ENCODE results near the gene SLC1A1.

The SLC1A1 gene

DNA sequence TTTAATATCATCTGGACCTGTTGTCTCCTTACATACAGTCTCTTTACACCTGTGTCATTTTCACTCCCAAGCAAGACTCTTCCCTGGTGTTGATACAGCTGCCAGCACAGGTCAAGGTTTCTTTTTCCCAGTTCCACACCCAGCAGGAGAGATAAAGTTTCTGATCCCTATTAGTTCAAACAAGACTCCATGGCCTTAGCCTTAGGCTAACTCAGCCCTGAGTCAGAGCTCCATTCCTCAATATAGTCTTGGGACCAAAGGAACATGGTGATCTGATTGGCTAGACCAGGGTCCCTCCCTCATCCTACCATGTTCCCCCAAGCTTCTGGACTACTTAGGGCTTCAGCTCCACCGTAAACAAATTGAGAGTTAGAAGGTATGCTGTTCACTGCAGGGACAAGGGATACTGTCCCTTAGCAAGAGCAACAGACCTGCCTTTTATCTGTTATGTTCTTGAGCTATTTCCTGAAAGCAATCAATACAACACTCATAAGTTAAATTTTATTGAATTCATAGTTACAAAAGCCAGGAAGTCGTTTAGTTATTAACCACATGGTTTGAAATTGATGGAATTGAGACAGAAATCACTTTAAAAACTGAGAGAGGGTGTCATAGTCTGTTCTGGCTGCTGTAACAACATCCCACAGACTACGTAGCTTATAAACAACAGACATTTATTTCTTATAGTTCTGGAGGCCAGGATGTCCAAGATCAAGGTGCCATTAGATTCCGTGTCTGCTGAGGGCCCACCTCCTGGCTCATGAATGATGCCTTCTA, 20.5 kb downstream of the SLC1A1 start:
- Histone ChIP-seq H2BK120ac (ENCODE audit: insufficient read depth, low read length, poor library complexity) (no peak overlapping the region), H4K8ac (ENCODE audit: low read depth, low read length) (no peak overlapping the region), H4K91ac (ENCODE audit: low read depth, low read length) (no peak overlapping the region), H3K4ac (ENCODE audit: low read depth, low read length) (no peak overlapping the region), H4K12ac (ENCODE audit: low read depth, low read length) (no peak overlapping the region), H3K4me2 (ENCODE audit: low read length) (no peak overlapping the region), H3K4me3 (ENCODE audit: low read depth, low read length) (no peak overlapping the region), H3K79me1 (ENCODE audit: low read length) (no peaks in the 10 kb centered on the region), H3K9me3 (ENCODE audit: insufficient read depth, low read depth, low read length) (no peaks in the 10 kb centered on the region), H2AFZ (ENCODE audit: insufficient read depth, low read length, poor library complexity) (no peak overlapping the region), H3K27me3 (ENCODE audit: insufficient read depth, low read length) (no peaks in the 10 kb centered on the region), H3K18ac (ENCODE audit: low read length) (no peak overlapping the region), H2BK5ac (ENCODE audit: low read depth, low read length, poor library complexity) (no peak overlapping the region), H3K27ac (ENCODE audit: low read depth, low read length) (no peak overlapping the region), H2BK12ac (ENCODE audit: low read length) (no peak overlapping the region), H2AK5ac (ENCODE audit: low read length) (no peak overlapping the region), H3K4me1 (ENCODE audit: control insufficient read depth in 1 of 2, insufficient read depth in 2 of 2, low read length in 2 of 2) (peaks cover 0 to 3% of the 10 kb centered on the region in 2 experiments), H3K79me2 (ENCODE audit: control insufficient read depth, insufficient read depth, low read length, poor library complexity) (no peaks in the 10 kb centered on the region), H3K14ac (ENCODE audit: low read length) (no peak overlapping the region), H3K36me3 (ENCODE audit: control insufficient read depth in 1 of 2, insufficient read depth in 2 of 2, low read length in 2 of 2) (no peaks in the 10 kb centered on the region), H3K9ac (ENCODE audit: low read length) (no peak overlapping the region), H3K23ac (ENCODE audit: low read length) (no peak overlapping the region)
- no CpG with 5 or more reads among the region's 4 CpGs for WGBS (ENCODE audit: extremely low coverage, insufficient coverage, insufficient read length)
- peak; percentile 52 to 78 for DNase-seq

DNA sequence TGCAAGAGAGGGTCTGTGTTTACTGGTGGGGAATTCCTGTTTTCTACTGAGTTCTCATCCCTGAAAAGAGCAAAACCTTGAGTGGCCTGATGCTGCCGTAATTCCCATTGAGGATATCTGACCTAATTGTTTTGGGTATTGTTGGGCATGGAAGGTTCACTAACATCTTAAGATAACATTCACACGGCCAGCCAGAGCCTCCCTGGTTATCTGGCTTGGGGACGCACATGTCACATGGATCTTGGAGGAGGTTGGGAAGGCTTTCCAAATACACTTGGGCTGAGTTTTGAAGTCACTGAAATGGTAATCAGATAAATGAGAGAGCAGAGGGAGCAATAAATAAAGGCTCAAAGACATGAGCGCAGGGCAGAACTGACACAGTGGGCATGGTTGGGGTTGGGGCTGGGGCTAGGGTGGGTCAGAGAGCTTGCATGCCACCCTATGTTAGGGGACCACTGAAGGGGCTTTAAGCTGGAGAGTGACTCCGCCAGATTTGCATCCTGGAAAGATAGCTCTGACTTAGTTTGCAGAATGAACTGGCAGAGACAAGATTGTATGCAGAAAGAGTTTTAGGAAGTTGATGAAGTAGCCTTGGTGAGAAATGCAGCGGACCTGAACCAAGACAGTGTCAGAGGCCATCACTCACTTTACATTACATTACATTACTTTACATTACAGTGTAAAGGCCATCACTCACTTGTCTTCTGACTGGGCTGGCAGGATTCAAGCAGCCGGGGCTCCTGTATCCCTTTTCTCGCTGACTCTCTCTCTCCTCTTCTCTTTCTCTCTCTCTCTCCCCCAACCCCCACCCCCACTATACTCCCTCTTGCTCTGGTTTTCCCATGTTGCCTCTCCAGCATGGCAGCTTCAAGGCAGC, 24.2 kb downstream of the SLC1A1 start:
- no CpG with 5 or more reads among the region's 8 CpGs for WGBS (ENCODE audit: extremely low coverage, insufficient coverage, insufficient read length)

DNA sequence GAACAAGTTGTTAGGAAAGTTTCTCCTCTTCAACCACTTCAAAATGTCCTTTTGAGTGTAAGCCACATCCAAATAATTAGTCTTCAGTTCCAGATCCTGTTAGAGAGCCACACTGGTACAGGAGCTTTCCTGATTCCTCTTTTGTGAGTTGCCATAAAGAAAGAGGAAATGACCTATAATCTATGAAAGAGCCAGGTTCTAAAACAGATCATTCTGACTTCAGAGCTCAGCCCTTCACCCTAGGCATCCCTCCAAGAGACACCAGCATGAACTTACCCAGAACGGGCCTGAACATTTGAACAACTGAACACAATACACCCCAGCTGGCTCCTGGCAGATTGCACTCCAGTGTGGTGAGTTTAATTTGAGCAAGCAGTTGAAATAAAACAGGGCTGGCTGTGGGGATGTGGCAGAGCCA, 25.7 kb downstream of the SLC1A1 start:
- H3K27ac ChIP-seq (ENCODE audit: low read depth, low read length): no peak overlapping the region
- no peak overlapping the region for H3K23ac ChIP-seq (ENCODE audit: low read length)
- H2BK12ac ChIP-seq (ENCODE audit: low read length): no peak overlapping the region

More for the DNA sequence above, 24.2 kb downstream of the SLC1A1 start:
- Histone ChIP-seq H3K79me2 (ENCODE audit: control insufficient read depth, insufficient read depth, low read length, poor library complexity) (no peaks in the 10 kb centered on the region), H2AK5ac (ENCODE audit: low read length) (no peak overlapping the region), H2BK12ac (ENCODE audit: low read length) (no peak overlapping the region), H3K18ac (ENCODE audit: low read length) (no peak overlapping the region), H3K4me2 (ENCODE audit: low read length) (no peak overlapping the region), H4K91ac (ENCODE audit: low read depth, low read length) (no peak overlapping the region), H3K36me3 (ENCODE audit: control insufficient read depth in 1 of 2, insufficient read depth in 2 of 2, low read length in 2 of 2) (no peaks in the 10 kb centered on the region), H3K9me3 (ENCODE audit: insufficient read depth, low read depth, low read length) (no peaks in the 10 kb centered on the region), H3K79me1 (ENCODE audit: low read length) (no peaks in the 10 kb centered on the region), H3K9ac (ENCODE audit: low read length) (no peak overlapping the region), H3K4me3 (ENCODE audit: low read depth, low read length) (no peak overlapping the region), H4K8ac (ENCODE audit: low read depth, low read length) (no peak overlapping the region), H2AFZ (ENCODE audit: insufficient read depth, low read length, poor library complexity) (no peak overlapping the region), H3K4me1 (ENCODE audit: control insufficient read depth in 1 of 2, insufficient read depth in 2 of 2, low read length in 2 of 2) (no peaks in the 10 kb centered on the region), H3K14ac (ENCODE audit: low read length) (no peak overlapping the region), H3K23ac (ENCODE audit: low read length) (no peak overlapping the region), H3K27me3 (ENCODE audit: insufficient read depth, low read length) (no peaks in the 10 kb centered on the region), H4K12ac (ENCODE audit: low read depth, low read length) (no peak overlapping the region), H2BK120ac (ENCODE audit: insufficient read depth, low read length, poor library complexity) (no peak overlapping the region), H3K4ac (ENCODE audit: low read depth, low read length) (no peak overlapping the region), H2BK5ac (ENCODE audit: low read depth, low read length, poor library complexity) (no peak overlapping the region), H3K27ac (ENCODE audit: low read depth, low read length) (no peak overlapping the region)
- no peak for DNase-seq

DNA sequence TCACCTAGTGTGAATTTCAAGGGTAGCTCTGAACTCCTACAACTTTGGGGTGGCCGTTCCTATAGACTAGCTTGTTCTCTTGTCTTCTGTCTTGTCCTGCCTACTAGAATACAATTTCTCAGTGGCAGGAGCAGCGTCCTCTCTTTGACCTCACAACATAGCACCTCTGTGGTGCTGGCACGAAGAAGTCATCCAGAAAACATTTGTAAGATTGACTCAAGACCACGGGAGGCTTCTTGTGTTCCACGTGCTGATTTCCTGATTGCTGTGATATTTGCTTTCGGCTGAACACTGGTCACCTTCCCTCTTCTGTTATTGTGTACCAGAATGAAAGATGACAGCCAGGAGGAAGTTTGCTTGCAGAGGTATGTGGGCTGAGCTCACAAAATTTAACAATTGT, 27.0 kb downstream of the SLC1A1 start:
- no peak overlapping the region for H3K9ac ChIP-seq (ENCODE audit: low read length)
- H3K9me3 ChIP-seq (ENCODE audit: insufficient read depth, low read depth, low read length): no peaks in the 10 kb centered on the region
- no CpG with 5 or more reads among the region's 6 CpGs for WGBS (ENCODE audit: extremely low coverage, insufficient coverage, insufficient read length)
- no peaks in the 10 kb centered on the region for H3K36me3 ChIP-seq (ENCODE audit: control insufficient read depth in 1 of 2, insufficient read depth in 2 of 2, low read length in 2 of 2)
- no peak overlapping the region for H2BK5ac ChIP-seq (ENCODE audit: low read depth, low read length, poor library complexity)
- DNase-seq: peak; percentile 19 to 50
- H2AFZ ChIP-seq (ENCODE audit: insufficient read depth, low read length, poor library complexity): no peak overlapping the region
- H4K8ac ChIP-seq (ENCODE audit: low read depth, low read length): no peak overlapping the region
- no peak overlapping the region for H4K91ac ChIP-seq (ENCODE audit: low read depth, low read length)
- no peak overlapping the region for H2BK12ac ChIP-seq (ENCODE audit: low read length)
- no peak overlapping the region for H3K4ac ChIP-seq (ENCODE audit: low read depth, low read length)
- no peak overlapping the region for H3K4me3 ChIP-seq (ENCODE audit: low read depth, low read length)
- no peak overlapping the region for H3K18ac ChIP-seq (ENCODE audit: low read length)
- no peaks in the 10 kb centered on the region for H3K4me1 ChIP-seq (ENCODE audit: control insufficient read depth in 1 of 2, insufficient read depth in 2 of 2, low read length in 2 of 2)
- no peak overlapping the region for H2AK5ac ChIP-seq (ENCODE audit: low read length)
- H2BK120ac ChIP-seq (ENCODE audit: insufficient read depth, low read length, poor library complexity): no peak overlapping the region
- no peak overlapping the region for H3K27ac ChIP-seq (ENCODE audit: low read depth, low read length)
- no peak overlapping the region for H3K4me2 ChIP-seq (ENCODE audit: low read length)
- H3K79me2 ChIP-seq (ENCODE audit: control insufficient read depth, insufficient read depth, low read length, poor library complexity): no peaks in the 10 kb centered on the region
- H4K12ac ChIP-seq (ENCODE audit: low read depth, low read length): no peak overlapping the region
- no peak overlapping the region for H3K14ac ChIP-seq (ENCODE audit: low read length)
- no peak overlapping the region for H3K23ac ChIP-seq (ENCODE audit: low read length)
- H3K27me3 ChIP-seq (ENCODE audit: insufficient read depth, low read length): no peaks in the 10 kb centered on the region
- no peaks in the 10 kb centered on the region for H3K79me1 ChIP-seq (ENCODE audit: low read length)

More for the DNA sequence above, 25.7 kb downstream of the SLC1A1 start:
- Histone ChIP-seq H2AK5ac (ENCODE audit: low read length) (no peak overlapping the region), H2BK120ac (ENCODE audit: insufficient read depth, low read length, poor library complexity) (no peak overlapping the region), H3K36me3 (ENCODE audit: control insufficient read depth in 1 of 2, insufficient read depth in 2 of 2, low read length in 2 of 2) (no peaks in the 10 kb centered on the region), H4K8ac (ENCODE audit: low read depth, low read length) (no peak overlapping the region), H3K4me1 (ENCODE audit: control insufficient read depth in 1 of 2, insufficient read depth in 2 of 2, low read length in 2 of 2) (no peaks in the 10 kb centered on the region), H4K12ac (ENCODE audit: low read depth, low read length) (no peak overlapping the region), H3K79me1 (ENCODE audit: low read length) (no peaks in the 10 kb centered on the region), H3K14ac (ENCODE audit: low read length) (no peak overlapping the region), H3K79me2 (ENCODE audit: control insufficient read depth, insufficient read depth, low read length, poor library complexity) (no peaks in the 10 kb centered on the region), H3K27me3 (ENCODE audit: insufficient read depth, low read length) (no peaks in the 10 kb centered on the region), H4K91ac (ENCODE audit: low read depth, low read length) (no peak overlapping the region), H3K4ac (ENCODE audit: low read depth, low read length) (no peak overlapping the region), H3K4me2 (ENCODE audit: low read length) (no peak overlapping the region), H2BK5ac (ENCODE audit: low read depth, low read length, poor library complexity) (no peak overlapping the region), H3K9me3 (ENCODE audit: insufficient read depth, low read depth, low read length) (no peaks in the 10 kb centered on the region), H2AFZ (ENCODE audit: insufficient read depth, low read length, poor library complexity) (no peak overlapping the region), H3K4me3 (ENCODE audit: low read depth, low read length) (no peak overlapping the region), H3K9ac (ENCODE audit: low read length) (no peak overlapping the region), H3K18ac (ENCODE audit: low read length) (no peak overlapping the region)
- DNase-seq: no peak
- no CpG with 5 or more reads among the region's 1 CpG for WGBS (ENCODE audit: extremely low coverage, insufficient coverage, insufficient read length)
